Activated naive CD4-positive, alpha-beta T cell treated with anti-CD3 and anti-CD28 coated beads for 36 hours (primary cell): Measurements from ENCODE around the gene CCNC. TPM values are rescaled to one million over a fixed set of nuclear protein-coding genes. Genes with fewer than 3 reads are reported as not detected.

Experiments
- CTCF ChIA-PET: fragments of 350-600 bp; sonication (Branson Sonifier 250); formaldehyde crosslinking; loops from one replicate; lab custom pipeline; 2021; ENCODE audit warnings: antibody characterized with exemption; lab: Charles Lee
- DNase-seq: peaks from one replicate; pipeline ENCODE4 v3.0.0-alpha.2; 2020
- H3K27ac Mint-ChIP-seq: one replicate; pipeline ENCODE4 v1.8.0; 2021; ENCODE audit warnings: mild to moderate bottlenecking, mixed read lengths
- H3K27me3 Mint-ChIP-seq: one replicate; pipeline ENCODE4 v1.8.0; 2021; ENCODE audit warnings: low read depth, mixed read lengths
- H3K36me3 Mint-ChIP-seq: one replicate; pipeline ENCODE4 v1.8.0; 2021; ENCODE audit warnings: low read depth, mixed read lengths
- H3K4me1 Mint-ChIP-seq: one replicate; pipeline ENCODE4 v1.8.0; 2021; ENCODE audit warnings: low read depth, mixed read lengths
- H3K4me3 Mint-ChIP-seq: one replicate; pipeline ENCODE4 v1.8.0; 2021; ENCODE audit warnings: mild to moderate bottlenecking, moderate library complexity, mixed read lengths
- H3K9me3 Mint-ChIP-seq: one replicate; pipeline ENCODE4 v1.8.0; 2021; ENCODE audit warnings: mixed read lengths
- intact Hi-C: fragments of 100-400 bp; cut with micrococcal nuclease; formaldehyde crosslinking; loops from one replicate; pipeline ENCODE4 v1.15.1; 2023
- total RNA-seq, 2 experiments: library from RNA; stranded (reverse); gene quantifications; one replicate each; pipeline ENCODE4 v1.2.3, GENCODE V29; 2021

The CCNC gene
- 10 to 100 TPM; 51.6 to 51.8 TPM for total RNA-seq

GRCh38 chr6:99568103-99568933 lies at the start of gene CCNC:
Gene CCNC, minus strand, starts transcription at chr6:99568660. Its CDS starts 133 bp downstream, at chr6:99568527.
- Mint-ChIP-seq H3K36me3 (peaks cover 7% of the 10 kb centered on the region), H3K27ac (peak within 1 kb of the TSS; percentile 92), H3K4me3 (peak within 1 kb of the TSS; percentile 92), H3K4me1 (peaks cover 28% of the 10 kb centered on the region), H3K27me3 (no peaks in the 10 kb centered on the region), H3K9me3 (no peaks in the 10 kb centered on the region)
- CTCF ChIA-PET = interaction anchor here (0.6 to 1.7 kb wide), 2 partner anchors 48 to 199 kb away, joined by 3 to 5 read pairs; no protein-coding TSS in a partner anchor
- intact Hi-C loops = loop anchor here (1.0 to 2.0 kb wide), 5 partner anchors 42 to 622 kb away; partner anchors contain the start of genes FBXL4, PNISR and USP45
- peak; percentile 93 for DNase-seq

- Mint-ChIP-seq H3K27me3 (peaks cover 66% of the 10 kb centered on the region), H3K36me3 (peaks cover 1% of the 10 kb centered on the region), H3K27ac (no peak overlapping the region), H3K4me1 (peaks cover 8% of the 10 kb centered on the region), H3K4me3 (no peak overlapping the region), H3K9me3 (no peaks in the 10 kb centered on the region)
- intact Hi-C loops = no loop called here
- DNase-seq = no peak
- CTCF ChIA-PET = interaction anchor here (1.0 to 1.1 kb wide), 2 partner anchors 17 to 29 kb away, joined by 3 to 9 read pairs; no protein-coding TSS in a partner anchor
These were observed 48.7 kb upstream of the CCNC start for GRCh38 chr6:99617131-99617530.

- Mint-ChIP-seq H3K27me3 (peaks cover 67% of the 10 kb centered on the region), H3K4me1 (peaks cover 27% of the 10 kb centered on the region), H3K36me3 (peaks cover 1% of the 10 kb centered on the region), H3K4me3 (peak overlapping the region; percentile 41), H3K9me3 (peaks cover 1% of the 10 kb centered on the region), H3K27ac (no peak overlapping the region)
- CTCF ChIA-PET = interaction anchor here (1.0 kb wide), 1 partner anchor 24 kb away, joined by 4 read pairs; no protein-coding TSS in a partner anchor
- DNase-seq = no peak
- intact Hi-C loops = loop anchor here (1.0 to 5.0 kb wide), 2 partner anchors 9 to 282 kb away; no protein-coding TSS in a partner anchor
These were observed 46.1 kb upstream of the CCNC start for GRCh38 chr6:99614430-99615186.

- Mint-ChIP-seq H3K27me3 (peaks cover 69% of the 10 kb centered on the region), H3K27ac (no peak overlapping the region), H3K4me1 (peaks cover 28% of the 10 kb centered on the region), H3K9me3 (peaks cover 1% of the 10 kb centered on the region), H3K36me3 (peaks cover 1% of the 10 kb centered on the region), H3K4me3 (peak overlapping the region; percentile 41)
- CTCF ChIA-PET = interaction anchor here (1.0 kb wide), 1 partner anchor 23 kb away, joined by 4 read pairs; no protein-coding TSS in a partner anchor
- DNase-seq = no peak
- intact Hi-C loops = loop anchor here (1.0 to 5.0 kb wide), 3 partner anchors 9 to 282 kb away; no protein-coding TSS in a partner anchor
These were observed 45.4 kb upstream of the CCNC start for GRCh38 chr6:99613705-99614429.

GRCh38 chr6:99613409-99613704 lies 44.9 kb upstream of the CCNC start:
- peak; percentile 35 for DNase-seq
- peaks cover 1% of the 10 kb centered on the region for H3K36me3 Mint-ChIP-seq
- CTCF ChIA-PET = no interaction called here
- peaks cover 30% of the 10 kb centered on the region for H3K4me1 Mint-ChIP-seq
- H3K27me3 Mint-ChIP-seq = peaks cover 70% of the 10 kb centered on the region
- H3K9me3 Mint-ChIP-seq = peaks cover 1% of the 10 kb centered on the region
- peak overlapping the region; percentile 34 for H3K4me3 Mint-ChIP-seq
- no peak overlapping the region for H3K27ac Mint-ChIP-seq
- intact Hi-C loops = loop anchor here (2.0 to 5.0 kb wide), 2 partner anchors 147 to 281 kb away; no protein-coding TSS in a partner anchor

GRCh38 chr6:99612551-99613408 lies 44.3 kb upstream of the CCNC start:
- intact Hi-C loops = loop anchor here (2.0 to 5.0 kb wide), 2 partner anchors 146 to 280 kb away; no protein-coding TSS in a partner anchor
- no peak for DNase-seq
- CTCF ChIA-PET = interaction anchor here (1.5 kb wide), 1 partner anchor 24 kb away, joined by 6 read pairs; no protein-coding TSS in a partner anchor
- peak overlapping the region; percentile 24 for H3K4me3 Mint-ChIP-seq
- H3K4me1 Mint-ChIP-seq = peaks cover 32% of the 10 kb centered on the region
- peaks cover 70% of the 10 kb centered on the region for H3K27me3 Mint-ChIP-seq
- H3K36me3 Mint-ChIP-seq = peaks cover 1% of the 10 kb centered on the region
- H3K27ac Mint-ChIP-seq = no peak overlapping the region
- peaks cover 1% of the 10 kb centered on the region for H3K9me3 Mint-ChIP-seq

- H3K27ac Mint-ChIP-seq = no peak overlapping the region
- H3K4me1 Mint-ChIP-seq = peaks cover 32% of the 10 kb centered on the region
- H3K36me3 Mint-ChIP-seq = no peaks in the 10 kb centered on the region
- CTCF ChIA-PET = interaction anchor here (0.6 to 1.1 kb wide), 3 partner anchors 22 to 868 kb away, joined by 3 to 5 read pairs (median 3); no protein-coding TSS in a partner anchor
- H3K27me3 Mint-ChIP-seq = peaks cover 72% of the 10 kb centered on the region
- H3K9me3 Mint-ChIP-seq = peaks cover 1% of the 10 kb centered on the region
- intact Hi-C loops = loop anchor here (1.0 to 5.0 kb wide), 6 partner anchors 22 to 854 kb away; partner anchors contain the start of genes CCNC, PNISR and SIM1
- H3K4me3 Mint-ChIP-seq = no peak overlapping the region
- peak; percentile 46 for DNase-seq
These were observed 42.7 kb upstream of the CCNC start for GRCh38 chr6:99611148-99611547.

- Mint-ChIP-seq H3K4me1 (peaks cover 33% of the 10 kb centered on the region), H3K9me3 (peaks cover 1% of the 10 kb centered on the region), H3K36me3 (no peaks in the 10 kb centered on the region), H3K4me3 (no peak overlapping the region), H3K27ac (no peak overlapping the region), H3K27me3 (peaks cover 77% of the 10 kb centered on the region)
- intact Hi-C loops = loop anchor here (2.0 to 5.0 kb wide), 5 partner anchors 41 to 855 kb away; partner anchors contain the start of genes CCNC and SIM1
- DNase-seq = no peak
- CTCF ChIA-PET = interaction anchor here (1.1 kb wide), 1 partner anchor 21 kb away, joined by 5 read pairs; no protein-coding TSS in a partner anchor
These were observed 41.5 kb upstream of the CCNC start for GRCh38 chr6:99609905-99610489.

GRCh38 chr6:99608886-99609482 lies 40.5 kb upstream of the CCNC start:
- Mint-ChIP-seq H3K27ac (no peak overlapping the region), H3K4me3 (no peak overlapping the region), H3K9me3 (peaks cover 1% of the 10 kb centered on the region), H3K27me3 (peaks cover 79% of the 10 kb centered on the region), H3K36me3 (no peaks in the 10 kb centered on the region), H3K4me1 (peaks cover 37% of the 10 kb centered on the region)
- CTCF ChIA-PET = interaction anchor here (1.1 kb wide), 1 partner anchor 138 kb away, joined by 3 read pairs; no protein-coding TSS in a partner anchor
- intact Hi-C loops = loop anchor here (2.0 kb wide), 1 partner anchor 776 kb away; no protein-coding TSS in a partner anchor
- no peak for DNase-seq
